ENCODE data around the gene RTKN. TPM values are rescaled to one million over a fixed set of nuclear protein-coding genes. Genes with fewer than 3 reads are reported as not detected.

RTKN gene
- total and polyA plus RNA-seq, 2 of the 13 experiments (the other 11 are each of a cell fraction or from before 2014, with no cell fraction given), result 159 to 166 TPM

- no peak for TF ChIP-seq ZNF280B (CRISPR knock-in tag; IDR thresholded peaks at IDR 0.05; ENCODE audit: borderline replicate concordance)
- TF ChIP-seq, protein P1, sequence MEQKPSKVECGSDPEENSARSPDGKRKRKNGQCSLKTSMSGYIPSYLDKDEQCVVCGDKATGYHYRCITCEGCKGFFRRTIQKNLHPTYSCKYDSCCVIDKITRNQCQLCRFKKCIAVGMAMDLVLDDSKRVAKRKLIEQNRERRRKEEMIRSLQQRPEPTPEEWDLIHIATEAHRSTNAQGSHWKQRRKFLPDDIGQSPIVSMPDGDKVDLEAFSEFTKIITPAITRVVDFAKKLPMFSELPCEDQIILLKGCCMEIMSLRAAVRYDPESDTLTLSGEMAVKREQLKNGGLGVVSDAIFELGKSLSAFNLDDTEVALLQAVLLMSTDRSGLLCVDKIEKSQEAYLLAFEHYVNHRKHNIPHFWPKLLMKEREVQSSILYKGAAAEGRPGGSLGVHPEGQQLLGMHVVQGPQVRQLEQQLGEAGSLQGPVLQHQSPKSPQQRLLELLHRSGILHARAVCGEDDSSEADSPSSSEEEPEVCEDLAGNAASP (CRISPR knock-in tag; IDR thresholded peaks at IDR 0.05; ENCODE audit: borderline replicate concordance), result no peak
- TF ChIP-seq, protein P2, sequence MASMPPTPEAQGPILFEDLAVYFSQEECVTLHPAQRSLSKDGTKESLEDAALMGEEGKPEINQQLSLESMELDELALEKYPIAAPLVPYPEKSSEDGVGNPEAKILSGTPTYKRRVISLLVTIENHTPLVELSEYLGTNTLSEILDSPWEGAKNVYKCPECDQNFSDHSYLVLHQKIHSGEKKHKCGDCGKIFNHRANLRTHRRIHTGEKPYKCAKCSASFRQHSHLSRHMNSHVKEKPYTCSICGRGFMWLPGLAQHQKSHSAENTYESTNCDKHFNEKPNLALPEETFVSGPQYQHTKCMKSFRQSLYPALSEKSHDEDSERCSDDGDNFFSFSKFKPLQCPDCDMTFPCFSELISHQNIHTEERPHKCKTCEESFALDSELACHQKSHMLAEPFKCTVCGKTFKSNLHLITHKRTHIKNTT (CRISPR knock-in tag; IDR thresholded peaks at IDR 0.05), result no peak
- TF ChIP-seq SP4 (CRISPR knock-in tag; IDR thresholded peaks at IDR 0.05), result no peak
- no peak for TF ChIP-seq BHLHE40 (IDR thresholded peaks at IDR 0.05; ENCODE audit: low read length)
- no peak for TF ChIP-seq GMEB1 (CRISPR knock-in tag; IDR thresholded peaks at IDR 0.05; ENCODE audit: borderline replicate concordance)
Measured at GRCh38 chr2:74419345-74419744, 22.4 kb downstream of the RTKN start (continued).

DNA sequence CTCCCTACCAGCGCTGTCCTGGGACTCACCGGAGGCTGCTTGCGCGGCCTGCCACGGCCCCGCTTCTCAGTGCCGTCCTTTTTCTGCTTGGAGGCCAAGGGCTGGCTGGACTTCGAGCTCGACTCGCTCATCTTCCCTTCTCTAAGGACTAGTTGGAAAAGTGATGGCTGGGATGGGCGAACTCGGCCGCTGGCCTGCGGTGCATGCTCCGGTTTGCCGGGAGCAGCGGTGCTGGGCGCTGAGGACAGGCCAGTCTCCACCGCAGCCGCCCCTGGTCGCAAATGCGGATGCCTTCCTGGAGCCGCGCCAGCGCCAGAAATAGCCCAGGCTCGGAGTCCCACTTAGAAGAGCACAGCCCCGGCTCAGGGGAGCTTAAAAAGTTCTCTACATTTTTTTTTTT, 23.4 kb downstream of the RTKN start:
- peaks cover 40% of the 10 kb centered on the region for H3K4me1 ChIP-seq (ENCODE audit: insufficient read depth, low read length)
- BruUV-seq (replicated peaks), result no TSS peak
- POLR2A ChIA-PET, result interaction anchor here (0.7 kb wide), 1 partner anchor 27 kb away, joined by 3 read pairs; no protein-coding TSS in a partner anchor
- CTCF ChIA-PET (ENCODE audit: low intra/inter-chr PET ratio, low total read pairs), result no interaction called here
- ATAC-seq (no peak), FAIRE-seq (no peak), DNase-seq (ENCODE audit: low spot score) (no peak)
- H2AFZ ChIP-seq (ENCODE audit: low read length), result no peak overlapping the region
- peaks cover 0 to 10% of the 10 kb centered on the region in 2 experiments; a peak in 3 of 5 replicates for H3K27me3 ChIP-seq (ENCODE audit: control insufficient read depth in 1 of 2, insufficient read depth in 2 of 2, low read length in 2 of 2)
- H3K9ac ChIP-seq (ENCODE audit: insufficient read depth, low read depth, low read length), result no peak overlapping the region
- intact Hi-C loops (cut with micrococcal nuclease; ENCODE audit: unreplicated experiment), result no loop called here
- 74% methylated on average over 25 of the region's 27 CpGs for WGBS (ENCODE audit: low lambda C conversion rate)
- no peak overlapping the region for H3K27ac ChIP-seq (ENCODE audit: extremely low read length, insufficient read depth, low read length)
- H4K20me1 ChIP-seq (ENCODE audit: insufficient read depth, low read length), result no peaks in the 10 kb centered on the region
- H3K4me3 ChIP-seq (replicated peaks in 1 of 3; ENCODE audit: insufficient read depth in 1 of 3, low read depth in 2 of 3, low read length in 3 of 3), result no peak overlapping the region
- no peaks in the 10 kb centered on the region for H3K79me2 ChIP-seq (ENCODE audit: insufficient read depth, low read length)
- no peak overlapping the region for H3K4me2 ChIP-seq (ENCODE audit: low read depth, low read length)
- no peaks in the 10 kb centered on the region for H3K36me3 ChIP-seq (replicated peaks in 1 of 2; ENCODE audit: control insufficient read depth in 1 of 2, insufficient read depth in 2 of 2, low read length in 2 of 2)
- TF ChIP-seq TOE1 (CRISPR knock-in tag; IDR thresholded peaks at IDR 0.05) (no peak), ZNF253 (CRISPR knock-in tag; IDR thresholded peaks at IDR 0.05; ENCODE audit: borderline replicate concordance) (no peak)
- in situ Hi-C loops (cut with HindIII; ENCODE audit: extremely low pct_ligation_motif_present, low pct_unique_long_range_greater_than_20kb), result no loop called here
- H3K9me3 ChIP-seq (ENCODE audit: low read length), result no peaks in the 10 kb centered on the region
